Epithelial cell of esophagus (primary cell): ENCODE results near the gene FNIP1.
"Not testable (repeated sequence)": the region's sequence is repeated elsewhere in the genome, so short reads cannot be mapped to it uniquely, and the experiment has no call there.

Experiments used
- DNase-seq: peaks from one replicate; pipeline ENCODE4 v3.0.0; 2010; ENCODE audit warnings: low read depth
- H3K4me3 ChIP-seq: 2 replicates; pipeline ENCODE4 v1.5.1; 2011; ENCODE audit warnings: mild to moderate bottlenecking, low read length, control low read depth
- TF ChIP-seq, protein P1 (sequence below): IDR thresholded peaks from 2 replicates; pipeline ENCODE4 v1.5.1; 2011; ENCODE audit warnings: low read depth, mild to moderate bottlenecking, low read length, control low read depth, inconsistent platforms; ENCODE audit not compliant: insufficient read depth; ENCODE audit errors: missing control alignments

FNIP1 gene

GRCh38 chr5:131595088-131596033 is 201.5 kb downstream of the FNIP1 start:
- TF ChIP-seq, protein P1, sequence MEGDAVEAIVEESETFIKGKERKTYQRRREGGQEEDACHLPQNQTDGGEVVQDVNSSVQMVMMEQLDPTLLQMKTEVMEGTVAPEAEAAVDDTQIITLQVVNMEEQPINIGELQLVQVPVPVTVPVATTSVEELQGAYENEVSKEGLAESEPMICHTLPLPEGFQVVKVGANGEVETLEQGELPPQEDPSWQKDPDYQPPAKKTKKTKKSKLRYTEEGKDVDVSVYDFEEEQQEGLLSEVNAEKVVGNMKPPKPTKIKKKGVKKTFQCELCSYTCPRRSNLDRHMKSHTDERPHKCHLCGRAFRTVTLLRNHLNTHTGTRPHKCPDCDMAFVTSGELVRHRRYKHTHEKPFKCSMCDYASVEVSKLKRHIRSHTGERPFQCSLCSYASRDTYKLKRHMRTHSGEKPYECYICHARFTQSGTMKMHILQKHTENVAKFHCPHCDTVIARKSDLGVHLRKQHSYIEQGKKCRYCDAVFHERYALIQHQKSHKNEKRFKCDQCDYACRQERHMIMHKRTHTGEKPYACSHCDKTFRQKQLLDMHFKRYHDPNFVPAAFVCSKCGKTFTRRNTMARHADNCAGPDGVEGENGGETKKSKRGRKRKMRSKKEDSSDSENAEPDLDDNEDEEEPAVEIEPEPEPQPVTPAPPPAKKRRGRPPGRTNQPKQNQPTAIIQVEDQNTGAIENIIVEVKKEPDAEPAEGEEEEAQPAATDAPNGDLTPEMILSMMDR, result no peak
- no peak for DNase-seq
- no peak overlapping the region for H3K4me3 ChIP-seq

DNA sequence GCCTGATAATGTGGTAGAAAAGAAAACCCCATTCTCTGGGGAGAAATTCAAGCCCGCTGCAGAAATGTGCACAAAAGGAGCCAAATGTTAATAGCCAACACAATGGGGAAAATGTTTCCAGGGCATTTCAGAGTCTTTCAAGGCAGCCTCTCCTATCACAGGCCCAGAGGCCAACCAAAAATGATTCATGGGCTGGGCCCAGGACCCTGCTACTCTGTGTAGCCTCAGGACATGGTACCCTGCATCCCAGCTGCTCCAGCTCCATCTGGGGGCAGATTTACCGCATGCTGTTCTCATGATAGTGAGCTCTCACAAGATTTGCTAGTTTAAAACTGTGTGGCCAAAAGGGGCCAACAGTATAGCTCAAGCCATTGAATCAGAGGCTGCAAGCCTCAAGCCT is 202.9 kb downstream of the FNIP1 start:
- H3K4me3 ChIP-seq, result no peak overlapping the region
- DNase-seq, result no peak
- TF ChIP-seq, protein P1, result no peak

GRCh38 chr5:131593436-131593835 is 203.4 kb downstream of the FNIP1 start:
- not testable (repeated sequence) for H3K4me3 ChIP-seq, DNase-seq
